ENCODE measurements around the gene PLXNA4. TPM values are rescaled to one million over a fixed set of nuclear protein-coding genes. Genes with fewer than 3 reads are reported as not detected.
"Not testable (repeated sequence)": the region's sequence is repeated elsewhere in the genome, so short reads cannot be mapped to it uniquely, and the experiment has no call there.

Gene PLXNA4
- total RNA-seq, 4 donors from 2014 or later: 5.1 to 7.0 (median 5.3) TPM

GRCh38 chr7:132171130-132171576 lies 405.1 kb downstream of the PLXNA4 start:
- no peak overlapping the region for H3K4me3 ChIP-seq (ENCODE audit: low read depth, poor library complexity, severe bottlenecking)
- WGBS, 2 donors: 50 to 54% methylated on average over 5 of the region's 5 CpGs
- DNase-seq (ENCODE audit: low spot score in 2 of 2): no peak
- no peak for TF ChIP-seq CTCF (IDR thresholded peaks at IDR 0.05)
- intact Hi-C loops (cut with DNase I; ENCODE audit: low total_unique reads): no loop called here

- DNase-seq (ENCODE audit: low spot score in 2 of 2): no peak
These were observed 406.5 kb downstream of the PLXNA4 start for GRCh38 chr7:132169730-132170129.

DNA sequence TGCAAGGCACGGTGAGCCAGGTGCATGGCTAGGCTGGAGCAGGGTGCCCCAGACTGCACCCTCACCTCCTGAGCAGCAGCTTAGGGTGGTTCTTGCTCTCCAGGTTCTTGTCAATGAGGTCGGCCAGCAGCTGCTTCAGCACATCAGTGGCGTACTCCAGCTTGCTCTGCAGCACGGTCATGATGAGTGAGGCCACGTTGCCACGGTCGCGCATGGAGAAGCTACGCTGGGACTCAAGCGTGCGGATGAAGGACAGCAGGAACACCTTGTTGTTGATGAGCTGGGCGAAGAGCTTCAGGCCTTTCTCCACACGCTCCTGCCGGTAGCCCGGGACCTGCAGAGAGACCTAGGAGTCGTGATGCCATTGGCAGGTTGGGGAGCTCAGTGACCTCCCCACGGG lies 408.0 kb downstream of the PLXNA4 start:
- no peak overlapping the region for H3K4me3 ChIP-seq (ENCODE audit: low read depth, poor library complexity, severe bottlenecking)
- DNase-seq (ENCODE audit: low spot score in 2 of 2): no peak
- no peak for TF ChIP-seq CTCF (IDR thresholded peaks at IDR 0.05)
- no peak for TF ChIP-seq POLR2A (IDR thresholded peaks at IDR 0.05)
- intact Hi-C loops (cut with DNase I; ENCODE audit: low total_unique reads): no loop called here
- WGBS, 2 donors: 97 to 98% methylated on average over 15 to 17 of the region's 17 CpGs

More at GRCh38 chr7:132169730-132170129, 406.5 kb downstream of the PLXNA4 start:
- no peak for TF ChIP-seq POLR2A (IDR thresholded peaks at IDR 0.05)
- no peak for TF ChIP-seq CTCF (IDR thresholded peaks at IDR 0.05)
- intact Hi-C loops (cut with DNase I; ENCODE audit: low total_unique reads): no loop called here
- H3K4me3 ChIP-seq (ENCODE audit: low read depth, poor library complexity, severe bottlenecking): no peak overlapping the region
- WGBS, 2 donors: 28 to 50% methylated on average over 9 of the region's 9 CpGs

GRCh38 chr7:132165695-132166094 lies 410.6 kb downstream of the PLXNA4 start:
- H3K4me3 ChIP-seq (ENCODE audit: low read depth, poor library complexity, severe bottlenecking); intact Hi-C loops (cut with DNase I; ENCODE audit: low total_unique reads); DNase-seq (ENCODE audit: low spot score in 2 of 2): not testable (repeated sequence)
- 92 to 95% methylated on average over 7 of the region's 7 CpGs for WGBS, 2 donors

- no peak for DNase-seq (ENCODE audit: low spot score in 2 of 2)
- intact Hi-C loops (cut with DNase I; ENCODE audit: low total_unique reads): no loop called here
- 88 to 94% methylated on average over 12 of the region's 12 CpGs for WGBS, 2 donors
- TF ChIP-seq POLR2A (IDR thresholded peaks at IDR 0.05) (no peak), CTCF (IDR thresholded peaks at IDR 0.05) (no peak)
- H3K4me3 ChIP-seq (ENCODE audit: low read depth, poor library complexity, severe bottlenecking): no peak overlapping the region
These were observed 411.6 kb downstream of the PLXNA4 start for GRCh38 chr7:132164558-132165125.

DNA sequence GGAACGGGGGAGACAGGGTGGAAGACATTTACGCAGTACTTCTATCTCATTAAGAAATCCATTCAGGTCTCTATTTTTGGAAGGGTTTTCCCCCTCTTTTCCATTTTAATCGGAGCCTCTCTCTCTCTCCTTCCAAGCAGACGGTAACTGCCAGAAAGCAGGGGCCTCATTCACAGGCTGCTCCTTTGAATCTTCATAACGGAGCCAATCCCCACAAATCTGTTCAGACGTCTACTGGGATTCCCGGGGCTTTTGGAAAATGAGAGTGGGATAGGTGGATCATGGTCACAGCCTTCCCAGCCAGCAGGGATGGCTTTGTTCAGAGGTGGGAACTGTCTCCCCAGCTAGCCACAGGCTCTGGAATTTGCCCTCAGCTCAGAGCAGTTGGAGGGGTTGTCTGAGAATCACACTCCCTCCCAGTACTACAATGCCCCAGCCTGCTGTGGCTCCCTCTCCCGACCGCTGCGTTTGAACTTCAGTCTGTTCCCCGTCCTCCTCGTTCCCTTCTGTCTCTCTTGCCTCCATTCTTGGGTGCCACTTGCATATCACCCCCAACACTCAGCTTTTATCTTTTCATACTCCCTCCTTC lies 413.6 kb downstream of the PLXNA4 start:
- no peak for DNase-seq (ENCODE audit: low spot score in 2 of 2)
- WGBS, 2 donors: 53 to 56% methylated on average over 12 of the region's 12 CpGs
- intact Hi-C loops (cut with DNase I; ENCODE audit: low total_unique reads): no loop called here
- TF ChIP-seq CTCF (IDR thresholded peaks at IDR 0.05) (no peak), POLR2A (IDR thresholded peaks at IDR 0.05) (no peak)
- no peak overlapping the region for H3K4me3 ChIP-seq (ENCODE audit: low read depth, poor library complexity, severe bottlenecking)

Measured in lower leg skin (tissue), 4 donors.